Measurements from ENCODE around the gene TBC1D21. TPM values are rescaled to one million over a fixed set of nuclear protein-coding genes. Genes with fewer than 3 reads are reported as not detected.

The TBC1D21 gene
- total and polyA plus RNA-seq, 9 of the 15 experiments (the other 6 are each of a cell fraction or from before 2014, with no cell fraction given), result not detected

- TF ChIP-seq TFE3 (CRISPR knock-in tag; IDR thresholded peaks at IDR 0.05) (no peak), ZKSCAN3 (CRISPR knock-in tag; IDR thresholded peaks at IDR 0.05) (no peak), JUND (IDR thresholded peaks at IDR 0.05; ENCODE audit: borderline replicate concordance, low read depth, low read length) (0 out of 2 replicates have a peak, but pooled peaks have one; percentile 30), JUND (tag; IDR thresholded peaks at IDR 0.05; ENCODE audit: borderline replicate concordance, low read depth, low read length) (no peak), REST (IDR thresholded peaks at IDR 0.05; ENCODE audit: borderline replicate concordance) (peak; percentile 67; the same call in 1 of the 2 replicates), REST (CRISPR knock-in tag; IDR thresholded peaks at IDR 0.05; ENCODE audit: low read depth) (no peak), DIDO1 (tag; IDR thresholded peaks at IDR 0.05; ENCODE audit: low read depth) (no peak), HBP1 (CRISPR knock-in tag; IDR thresholded peaks at IDR 0.05) (no peak), RB1 (IDR thresholded peaks at IDR 0.05; ENCODE audit: low read depth) (peak; percentile 27; the same call in 1 of the 2 replicates), ZNF609 (CRISPR knock-in tag; IDR thresholded peaks at IDR 0.05; ENCODE audit: borderline replicate concordance) (no peak), STAT5B (CRISPR knock-in tag; IDR thresholded peaks at IDR 0.05) (no peak)
These were observed 34.9 kb downstream of the TBC1D21 start (continued) for GRCh38 chr15:73908030-73908821.

Data from K562 (cell line).